Smooth muscle cell (in vitro differentiated cells): Measurements from ENCODE around the gene ZNF600. TPM values are rescaled to one million over a fixed set of nuclear protein-coding genes. Genes with fewer than 3 reads are reported as not detected.

ENCODE experiments used
- DNase-seq: peaks from one replicate; lab custom pipeline; 2025; ENCODE audit not compliant: unreplicated experiment; lab: John Stamatoyannopoulos, UW
- H2AFZ ChIP-seq: fragments of 200-600 bp; sonication (generic); 2 replicates; pipeline ENCODE4 v1.6.0; 2016; ENCODE audit warnings: antibody characterized with exemption, low read depth, mild to moderate bottlenecking
- H3F3A ChIP-seq: fragments of 200-600 bp; sonication (generic); 2 replicates; pipeline ENCODE4 v1.6.0; 2017; ENCODE audit warnings: antibody characterized with exemption, low read depth
- H3K27ac ChIP-seq: fragments of 200-600 bp; sonication (generic); 2 replicates; pipeline ENCODE4 v1.5.1; 2016; ENCODE audit warnings: low read depth, mild to moderate bottlenecking
- H3K27me3 ChIP-seq: fragments of 200-600 bp; sonication (generic); 2 replicates; pipeline ENCODE4 v1.6.1; 2016; ENCODE audit warnings: low read depth, mild to moderate bottlenecking
- H3K36me3 ChIP-seq: fragments of 200-600 bp; sonication (generic); 2 replicates; pipeline ENCODE4 v1.5.1; 2016; ENCODE audit warnings: low read depth
- H3K4me1 ChIP-seq: fragments of 200-600 bp; sonication (generic); 2 replicates; pipeline ENCODE4 v1.5.1; 2016; ENCODE audit warnings: low read depth
- H3K4me2 ChIP-seq: fragments of 200-600 bp; sonication (generic); 2 replicates; pipeline ENCODE4 v1.6.0; 2016; ENCODE audit warnings: mild to moderate bottlenecking
- H3K4me3 ChIP-seq: fragments of 200-600 bp; sonication (generic); 2 replicates; pipeline ENCODE4 v1.5.1; 2016; ENCODE audit warnings: mild to moderate bottlenecking
- H3K79me2 ChIP-seq: fragments of 200-600 bp; sonication (generic); 2 replicates; pipeline ENCODE4 v1.6.0; 2016; ENCODE audit warnings: low read depth, mild to moderate bottlenecking
- H3K9ac ChIP-seq: fragments of 200-600 bp; sonication (generic); 2 replicates; pipeline ENCODE4 v1.6.0; 2016; ENCODE audit warnings: low read depth
- H3K9me3 ChIP-seq: fragments of 200-600 bp; sonication (generic); replicated peaks from 2 replicates; pipeline ENCODE4 v1.5.1; 2016; ENCODE audit warnings: low read depth
- H4K20me1 ChIP-seq: fragments of 200-600 bp; sonication (generic); 2 replicates; pipeline ENCODE4 v1.6.0; 2016; ENCODE audit warnings: low read depth
- CTCF ChIP-seq: fragments of 200-600 bp; sonication (generic); IDR thresholded peaks from 2 replicates; pipeline ENCODE4 v1.5.1; 2017; ENCODE audit warnings: borderline replicate concordance, mild to moderate bottlenecking, antibody characterized with exemption; ENCODE audit not compliant: insufficient read depth, poor library complexity, severe bottlenecking
- WGBS: methylation state at CpG from one replicate; pipeline ENCODE4 v1.1.7; 2016; ENCODE audit warnings: low lambda C conversion rate; 5-methylcytosine and 5-hydroxymethylcytosine counted together
- polyA plus RNA-seq: library from polyadenylated mRNA; unstranded; fragments of >200 nt; fragmentation: Nextera tagmentation; extraction: Ambion mirVana; gene quantifications from 2 replicates; pipeline ENCODE4 v1.2.1, GENCODE V29; 2016
- total RNA-seq: library from RNA; depleted of rRNA; stranded (reverse); fragments of >200 nt; gene quantifications from 2 replicates; pipeline ENCODE4 v1.2.3, GENCODE V29; 2014

ZNF600 gene
- total and polyA plus RNA-seq, 2 experiments from 2014 or later = 3.6 to 14.8 TPM

GRCh38 chr19:52739576-52739975 is 47.0 kb downstream of the ZNF600 start:
- TF ChIP-seq CTCF = no peak
- H3K4me1 ChIP-seq = peaks cover 37% of the 10 kb centered on the region
- H3K27me3 ChIP-seq = no peaks in the 10 kb centered on the region
- peaks cover 13% of the 10 kb centered on the region for H3F3A ChIP-seq
- H3K9ac ChIP-seq = no peak overlapping the region
- H3K4me3 ChIP-seq = no peak overlapping the region
- no peak overlapping the region for H3K27ac ChIP-seq
- no peak overlapping the region for H3K4me2 ChIP-seq
- peaks cover under 1% of the 10 kb centered on the region for H3K79me2 ChIP-seq
- 92% methylated on average over 14 of the region's 14 CpGs for WGBS
- no peaks in the 10 kb centered on the region for H4K20me1 ChIP-seq
- no peaks in the 10 kb centered on the region for H3K36me3 ChIP-seq
- no peaks in the 10 kb centered on the region for H3K9me3 ChIP-seq
- H2AFZ ChIP-seq = no peak overlapping the region
- DNase-seq = no peak

GRCh38 chr19:52735734-52736133 is 50.9 kb downstream of the ZNF600 start:
- Histone ChIP-seq H3K27ac (peak overlapping the region; percentile 88), H3K4me1 (peaks cover 17% of the 10 kb centered on the region), H3K36me3 (no peaks in the 10 kb centered on the region), H3F3A (peaks cover 10% of the 10 kb centered on the region), H3K9me3 (no peaks in the 10 kb centered on the region), H2AFZ (peak overlapping the region; percentile 76), H3K4me3 (peak overlapping the region; percentile 93), H4K20me1 (no peaks in the 10 kb centered on the region), H3K9ac (peak overlapping the region; percentile 86), H3K79me2 (peaks cover 39% of the 10 kb centered on the region), H3K4me2 (peak overlapping the region; percentile 96), H3K27me3 (no peaks in the 10 kb centered on the region)
- peak; percentile 10 for DNase-seq
- TF ChIP-seq CTCF = no peak
- 11% methylated on average over 17 of the region's 18 CpGs for WGBS

GRCh38 chr19:52734893-52735661 is 51.5 kb downstream of the ZNF600 start, which contains the start of gene ZNF611:
Gene ZNF611 (minus strand): TSS chr19:52735044. CDS start chr19:52715894, 19,150 bp downstream.
- peaks cover 16% of the 10 kb centered on the region for H3K4me1 ChIP-seq
- H3K27ac ChIP-seq = peak within 1 kb of the TSS; percentile 88
- peaks cover 10% of the 10 kb centered on the region for H3F3A ChIP-seq
- no peaks in the 10 kb centered on the region for H3K27me3 ChIP-seq
- peak within 1 kb of the TSS; percentile 93 for H3K4me3 ChIP-seq
- H3K4me2 ChIP-seq = peak within 1 kb of the TSS; percentile 96
- H2AFZ ChIP-seq = peak within 1 kb of the TSS; percentile 97
- no peaks in the 10 kb centered on the region for H4K20me1 ChIP-seq
- no peaks in the 10 kb centered on the region for H3K9me3 ChIP-seq
- H3K9ac ChIP-seq = peak within 1 kb of the TSS; percentile 86
- TF ChIP-seq CTCF = peak; percentile 44
- peaks cover 45% of the 10 kb centered on the region for H3K79me2 ChIP-seq
- DNase-seq = peak; percentile 95
- WGBS = 9% methylated on average over 33 of the region's 38 CpGs
- no peaks in the 10 kb centered on the region for H3K36me3 ChIP-seq
